BE2C (cell line): ENCODE data around the gene NSL1. TPM values are rescaled to one million over a fixed set of nuclear protein-coding genes. Genes with fewer than 3 reads are reported as not detected.
A peak's percentile ranks its signal among the peaks of the same experiment; 100 is the strongest.
"Not testable (repeated sequence)": the region's sequence is repeated elsewhere in the genome, so short reads cannot be mapped to it uniquely, and the experiment has no call there.

Experiments used
- DNase-seq: peaks from one replicate; pipeline ENCODE4 v3.0.0-alpha.2; 2020
- H3K27me3 ChIP-seq: fragments of 250-450 bp; sonication (Bioruptor Pico); 2 replicates; pipeline ENCODE4 v1.5.1; 2020; ENCODE audit warnings: mild to moderate bottlenecking
- H3K36me3 ChIP-seq: fragments of 250-450 bp; sonication (Bioruptor Pico); 2 replicates; pipeline ENCODE4 v1.5.1; 2020; ENCODE audit warnings: mild to moderate bottlenecking
- H3K4me1 ChIP-seq: fragments of 250-450 bp; sonication (Bioruptor Pico); 2 replicates; pipeline ENCODE4 v1.5.1; 2020
- H3K4me3 ChIP-seq: 2 replicates; pipeline ENCODE4 v1.5.1; 2011; ENCODE audit warnings: low read depth, low read length
- H3K9me3 ChIP-seq: fragments of 250-450 bp; sonication (Bioruptor Pico); 2 replicates; pipeline ENCODE4 v1.5.1; 2020
- polyA plus RNA-seq: library from polyadenylated mRNA; unstranded; fragments of >200 nt; gene quantifications from one replicate; pipeline ENCODE4 v1.2.1, GENCODE V29; 2012; ENCODE audit warnings: low read depth, missing spikeins; ENCODE audit not compliant: insufficient read length, insufficient read depth
- TF ChIP-seq, protein P1 (sequence below): IDR thresholded peaks from 2 replicates; pipeline ENCODE4 v1.5.1; 2012; ENCODE audit warnings: mild to moderate bottlenecking, low read depth, low read length

The NSL1 gene
- polyA plus RNA-seq: 49.4 TPM

GRCh38 chr1:212791676-212792395 is at the start of gene NSL1, which contains the start of gene TATDN3:
Gene NSL1, minus strand, starts transcription at chr1:212791777. Its CDS starts 14 bp downstream, at chr1:212791763.
Gene TATDN3, plus strand, starts transcription at chr1:212791894. Its CDS starts 28 bp downstream, at chr1:212791922.
- H3K9me3 ChIP-seq: no peaks in the 10 kb centered on the region
- DNase-seq: peak; percentile 89
- peak within 1 kb of the TSS; percentile 96 for H3K4me3 ChIP-seq
- H3K36me3 ChIP-seq: peaks cover 8% of the 10 kb centered on the region
- TF ChIP-seq, protein P1, sequence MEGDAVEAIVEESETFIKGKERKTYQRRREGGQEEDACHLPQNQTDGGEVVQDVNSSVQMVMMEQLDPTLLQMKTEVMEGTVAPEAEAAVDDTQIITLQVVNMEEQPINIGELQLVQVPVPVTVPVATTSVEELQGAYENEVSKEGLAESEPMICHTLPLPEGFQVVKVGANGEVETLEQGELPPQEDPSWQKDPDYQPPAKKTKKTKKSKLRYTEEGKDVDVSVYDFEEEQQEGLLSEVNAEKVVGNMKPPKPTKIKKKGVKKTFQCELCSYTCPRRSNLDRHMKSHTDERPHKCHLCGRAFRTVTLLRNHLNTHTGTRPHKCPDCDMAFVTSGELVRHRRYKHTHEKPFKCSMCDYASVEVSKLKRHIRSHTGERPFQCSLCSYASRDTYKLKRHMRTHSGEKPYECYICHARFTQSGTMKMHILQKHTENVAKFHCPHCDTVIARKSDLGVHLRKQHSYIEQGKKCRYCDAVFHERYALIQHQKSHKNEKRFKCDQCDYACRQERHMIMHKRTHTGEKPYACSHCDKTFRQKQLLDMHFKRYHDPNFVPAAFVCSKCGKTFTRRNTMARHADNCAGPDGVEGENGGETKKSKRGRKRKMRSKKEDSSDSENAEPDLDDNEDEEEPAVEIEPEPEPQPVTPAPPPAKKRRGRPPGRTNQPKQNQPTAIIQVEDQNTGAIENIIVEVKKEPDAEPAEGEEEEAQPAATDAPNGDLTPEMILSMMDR: no peak
- H3K27me3 ChIP-seq: no peaks in the 10 kb centered on the region
- no peaks in the 10 kb centered on the region for H3K4me1 ChIP-seq

- Histone ChIP-seq H3K4me1 (no peaks in the 10 kb centered on the region), H3K27me3 (no peaks in the 10 kb centered on the region), H3K9me3 (no peaks in the 10 kb centered on the region), H3K4me3 (no peak overlapping the region), H3K36me3 (no peaks in the 10 kb centered on the region)
- TF ChIP-seq, protein P1: no peak
- no peak for DNase-seq
These were observed 46.6 kb upstream of the NSL1 start for GRCh38 chr1:212838145-212838544.

DNA sequence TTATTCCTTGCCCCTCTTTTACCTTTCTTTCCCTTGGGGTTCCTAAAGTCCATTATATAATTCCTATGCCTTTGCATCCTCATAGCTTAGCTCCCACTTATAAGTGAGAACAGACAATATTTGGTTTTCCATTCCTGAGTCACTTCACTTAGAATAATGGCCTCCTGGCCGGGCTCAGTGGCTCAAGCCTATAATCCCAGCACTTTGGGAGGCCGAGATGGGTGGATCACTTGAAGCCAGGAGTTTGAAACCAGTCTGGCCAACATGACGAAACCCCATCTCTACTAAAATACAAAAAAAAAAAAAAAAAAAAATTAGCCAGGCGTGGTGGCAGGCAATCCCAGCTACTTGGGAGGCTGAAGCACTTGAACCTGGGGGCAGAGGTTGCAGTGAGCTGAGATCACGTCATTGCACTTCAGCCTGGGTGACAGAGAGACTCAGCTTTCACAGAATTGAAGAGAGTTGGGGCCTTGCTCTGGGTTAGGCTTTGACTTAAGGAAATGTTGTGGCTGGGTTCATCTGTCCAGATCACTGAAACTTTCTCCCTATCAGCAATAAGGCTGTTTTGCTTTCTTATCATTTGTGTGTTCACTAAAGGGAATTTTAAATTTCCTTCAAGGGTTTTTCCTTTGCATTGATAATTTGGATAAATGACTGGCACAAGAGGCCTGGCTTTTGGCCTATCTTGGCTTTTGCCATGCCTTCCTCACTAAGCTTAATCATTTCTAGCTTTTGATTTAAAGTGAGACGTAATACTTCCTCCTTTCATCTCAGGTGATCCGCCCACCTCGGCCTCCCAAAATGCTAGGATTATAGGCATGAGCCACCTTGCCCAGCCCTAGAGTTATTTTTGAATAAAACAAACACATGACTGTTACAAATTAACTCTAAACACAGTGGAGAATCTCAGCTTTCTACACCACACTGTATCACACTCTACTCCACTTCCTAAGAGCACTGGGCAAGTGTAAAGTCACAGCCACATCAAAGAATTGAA is 41.9 kb upstream of the NSL1 start:
- not testable (repeated sequence) for H3K9me3 ChIP-seq, H3K4me3 ChIP-seq, H3K36me3 ChIP-seq, DNase-seq, H3K27me3 ChIP-seq, H3K4me1 ChIP-seq

- no peaks in the 10 kb centered on the region for H3K36me3 ChIP-seq
- no peaks in the 10 kb centered on the region for H3K27me3 ChIP-seq
- H3K4me3 ChIP-seq: no peak overlapping the region
- H3K4me1 ChIP-seq: no peaks in the 10 kb centered on the region
- no peak for DNase-seq
- no peaks in the 10 kb centered on the region; the same call in 1 of the 2 replicates for H3K9me3 ChIP-seq
- TF ChIP-seq, protein P1: no peak
These were observed 36.8 kb upstream of the NSL1 start for GRCh38 chr1:212828395-212828794.

- TF ChIP-seq, protein P1: no peak
- no peaks in the 10 kb centered on the region for H3K4me1 ChIP-seq
These were observed 36.3 kb upstream of the NSL1 start for GRCh38 chr1:212827831-212828278.

DNA sequence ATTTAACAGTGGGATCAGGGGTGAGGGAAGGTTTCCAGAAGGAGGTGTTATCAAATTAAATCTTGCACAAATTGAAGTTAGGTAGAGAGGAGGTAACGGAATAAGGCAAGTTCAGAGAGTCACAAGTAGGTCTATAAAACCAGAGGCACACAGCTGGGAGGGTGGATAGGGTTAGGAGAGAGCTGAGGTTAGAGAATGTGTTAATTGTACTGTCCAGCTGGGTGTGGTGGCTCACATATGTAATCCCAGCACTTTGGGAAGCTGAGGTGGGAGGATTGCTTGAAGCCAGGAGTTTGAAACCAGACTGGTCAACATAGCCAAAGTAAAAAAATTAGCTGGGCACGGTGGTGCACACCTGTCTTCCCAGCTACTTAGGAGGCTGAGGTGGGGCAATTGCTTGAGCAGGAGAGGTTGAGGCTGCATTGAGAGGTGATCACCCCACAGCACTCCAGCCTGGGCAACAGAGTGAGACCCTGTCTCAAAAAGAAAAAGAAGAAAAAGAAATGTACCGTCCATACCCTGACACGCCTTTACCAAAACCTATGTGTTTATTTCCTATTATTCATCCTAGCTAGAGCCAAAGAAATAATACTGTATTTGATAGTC is 35.7 kb upstream of the NSL1 start:
- H3K36me3 ChIP-seq: no peaks in the 10 kb centered on the region
- no peak overlapping the region for H3K4me3 ChIP-seq
- TF ChIP-seq, protein P1: no peak
- H3K9me3 ChIP-seq: no peaks in the 10 kb centered on the region; the same call in 1 of the 2 replicates
- H3K4me1 ChIP-seq: no peaks in the 10 kb centered on the region
- no peaks in the 10 kb centered on the region for H3K27me3 ChIP-seq
- no peak for DNase-seq

More at GRCh38 chr1:212827831-212828278, 36.3 kb upstream of the NSL1 start:
- H3K36me3 ChIP-seq: no peaks in the 10 kb centered on the region
- no peaks in the 10 kb centered on the region for H3K27me3 ChIP-seq
- H3K9me3 ChIP-seq: no peaks in the 10 kb centered on the region; the same call in 1 of the 2 replicates
- no peak for DNase-seq
- H3K4me3 ChIP-seq: no peak overlapping the region
